Endothelial cell of umbilical vein (primary cell): ENCODE results near the gene ADA. TPM values are rescaled to one million over a fixed set of nuclear protein-coding genes. Genes with fewer than 3 reads are reported as not detected.

Experiments used
- BruUV-seq: library from RNA; stranded (reverse); fragments of 400-500 nt; replicated peaks from 2 replicates; lab custom pipeline; 2021; lab: Mats Ljungman, UMichigan
- CTCF ChIA-PET: fragments of 300-600, 350-600 bp; sonication (Branson Sonifier 250); formaldehyde crosslinking; loops from one replicate; lab custom pipeline; 2021; ENCODE audit warnings: antibody characterized with exemption, inconsistent platforms; lab: Charles Lee
- POLR2A ChIA-PET: fragments of 300-600, 350-600 bp; sonication (Branson Sonifier 250); formaldehyde crosslinking; loops from one replicate; lab custom pipeline; 2021; ENCODE audit warnings: antibody characterized with exemption, inconsistent platforms; lab: Charles Lee
- DNase-seq: peaks from one replicate; pipeline ENCODE4 v3.0.0-alpha.2; 2011; ENCODE audit warnings: low read depth, low spot score
- FAIRE-seq: peaks from 2 replicates; lab custom pipeline; 2011; peaks lifted over from hg19 to GRCh38; lab: Jason Lieb, UNC
- H2AFZ ChIP-seq: 2 replicates; pipeline ENCODE4 v1.6.0; 2012; ENCODE audit warnings: low read depth, low read length, control low read depth, inconsistent platforms
- H3K27ac ChIP-seq: 2 replicates; pipeline ENCODE4 v1.5.1; 2011; ENCODE audit warnings: low read depth, mild to moderate bottlenecking, control low read depth, low read length, moderate library complexity; ENCODE audit not compliant: insufficient read depth
- H3K27me3 ChIP-seq, 2 experiments: 2 replicates each; pipeline versions ENCODE4 v1.6.0 to v1.6.1; 2011; ENCODE audit warnings: low read length in 2 of 2, mixed read lengths in 1 of 2; ENCODE audit not compliant: control insufficient read depth in 2 of 2, insufficient read depth in 2 of 2
- H3K36me3 ChIP-seq, 2 experiments: 2 replicates in 1 of 2; 3 replicates in 1 of 2; pipeline ENCODE4 v1.5.1; 2011; ENCODE audit warnings: low read length in 2 of 2, mild to moderate bottlenecking in 1 of 2, moderate library complexity in 1 of 2; ENCODE audit not compliant: control insufficient read depth in 2 of 2, insufficient read depth in 2 of 2; ENCODE audit errors: extremely low read depth in 1 of 2
- H3K4me1 ChIP-seq: 3 replicates; pipeline ENCODE4 v1.5.1; 2011; ENCODE audit warnings: mild to moderate bottlenecking, low read length; ENCODE audit not compliant: control insufficient read depth, insufficient read depth; ENCODE audit errors: extremely low read depth
- H3K4me2 ChIP-seq: 2 replicates; pipeline ENCODE4 v1.6.1; 2011; ENCODE audit warnings: low read length, control low read depth, mixed read lengths; ENCODE audit not compliant: insufficient read depth
- H3K4me3 ChIP-seq, 3 experiments: fragments of 200-600 bp in 1 of 3; sonication (generic), shearing (Covaris generic) in 1 of 3; replicated peaks in 1 of 3; 2 replicates each; pipeline ENCODE4 v1.5.1; 2011 to 2016; ENCODE audit warnings: control low read depth in 3 of 3, low read length in 3 of 3, mild to moderate bottlenecking in 2 of 3, inconsistent platforms in 1 of 3, low read depth in 1 of 3, moderate library complexity in 1 of 3; ENCODE audit not compliant: insufficient read depth in 1 of 3
- H3K79me2 ChIP-seq: 2 replicates; pipeline ENCODE4 v1.6.0; 2012; ENCODE audit warnings: low read length, inconsistent platforms; ENCODE audit not compliant: control insufficient read depth, insufficient read depth
- H3K9ac ChIP-seq: replicated peaks from 2 replicates; pipeline ENCODE3; 2011; ENCODE audit warnings: low read length, control low read depth; ENCODE audit not compliant: insufficient read depth; ENCODE audit errors: extremely low read depth
- H3K9me1 ChIP-seq: replicated peaks from 3 replicates; pipeline ENCODE4 v1.6.0; 2011; ENCODE audit warnings: mild to moderate bottlenecking, low read length; ENCODE audit not compliant: control insufficient read depth, insufficient read depth; ENCODE audit errors: extremely low read depth
- H3K9me3 ChIP-seq: replicated peaks from 2 replicates; pipeline ENCODE4 v1.5.1; 2012; ENCODE audit warnings: low read length, inconsistent platforms; ENCODE audit not compliant: control insufficient read depth, insufficient read depth
- H4K20me1 ChIP-seq: replicated peaks from 2 replicates; pipeline ENCODE3; 2011; ENCODE audit warnings: mild to moderate bottlenecking, low read length; ENCODE audit not compliant: control insufficient read depth, insufficient read depth; ENCODE audit errors: extremely low read depth
- CTCF ChIP-seq, 2 donors: IDR thresholded peaks; 1 replicate in 1 of 2; 2 replicates in 1 of 2; pipeline ENCODE4 v1.5.1; 2011; ENCODE audit warnings: low read length in 2 of 2, mild to moderate bottlenecking in 2 of 2, moderate library complexity in 2 of 2, control low read depth in 1 of 2, inconsistent platforms in 1 of 2, low read depth in 1 of 2; ENCODE audit not compliant: insufficient read depth in 1 of 2; ENCODE audit errors: extremely low read depth in 1 of 2
- FOS ChIP-seq: IDR thresholded peaks from 2 replicates; pipeline ENCODE4 v1.6.1; 2011; ENCODE audit warnings: mild to moderate bottlenecking, low read length, moderate library complexity, borderline replicate concordance; ENCODE audit not compliant: insufficient read depth
- GATA2 ChIP-seq: IDR thresholded peaks from 2 replicates; pipeline ENCODE4 v1.7.0; 2011; ENCODE audit warnings: low read depth, mild to moderate bottlenecking, moderate library complexity, mixed read lengths, low read length; ENCODE audit not compliant: insufficient read length, insufficient read depth
- MAX ChIP-seq: IDR thresholded peaks from 2 replicates; pipeline ENCODE4 v1.6.1; 2011; ENCODE audit not compliant: insufficient read depth, insufficient read length
- MYC ChIP-seq: IDR thresholded peaks from one replicate; pipeline ENCODE4 v1.6.1; 2011; ENCODE audit warnings: mild to moderate bottlenecking, low read depth, low read length
- POLR2A ChIP-seq: IDR thresholded peaks from 2 replicates; pipeline ENCODE4 v1.6.1; 2012; ENCODE audit warnings: low read depth, mild to moderate bottlenecking, control low read depth, low read length
- dilution Hi-C: fragments of 300-500 bp; cut with MboI; formaldehyde crosslinking; loops from one replicate; pipeline ENCODE4 v1.15.0; 2019; ENCODE audit warnings: low sequenced_read_pairs; ENCODE audit not compliant: extremely low pct_ligation_motif_present
- intact Hi-C: fragments of 100-400 bp; cut with micrococcal nuclease; formaldehyde crosslinking; loops from one replicate; pipeline ENCODE4 v1.10.0; 2022
- polyA plus RNA-seq, 4 experiments: library from polyadenylated mRNA; depleted of rRNA in 3 of 4; stranded (reverse) in 3 of 4; unstranded in 1 of 4; fragments of >200 nt; gene quantifications; 2 replicates each; pipeline versions ENCODE4 v1.2.1 to v1.2.3, GENCODE V29; 2011 to 2012; ENCODE audit warnings: missing spikeins in 1 of 4
- total RNA-seq: library from RNA; stranded (reverse); gene quantifications from 2 replicates; pipeline ENCODE4 v1.2.3, GENCODE V29; 2021

ADA gene
- total and polyA plus RNA-seq, 2 donors (not counting 3 experiments of a cell fraction or from before 2014, with no cell fraction given): 26.3 to 33.1 TPM

GRCh38 chr20:44573501-44573869 lies 78.0 kb downstream of the ADA start:
- H3K4me2 ChIP-seq: no peak overlapping the region
- H3K4me3 ChIP-seq: no peak overlapping the region
- no peak overlapping the region for H3K9ac ChIP-seq
- H3K36me3 ChIP-seq: no peaks in the 10 kb centered on the region
- peaks cover 9% of the 10 kb centered on the region for H3K79me2 ChIP-seq
- POLR2A ChIA-PET: no interaction called here
- FAIRE-seq (no peak), DNase-seq (no peak)
- intact Hi-C loops (loop anchor here (1.0 to 2.0 kb wide), 3 partner anchors 10 to 41 kb away; no protein-coding TSS in a partner anchor), dilution Hi-C loops (no loop called here)
- H3K27me3 ChIP-seq: no peaks in the 10 kb centered on the region
- no peak overlapping the region for H3K27ac ChIP-seq
- no peak overlapping the region for H2AFZ ChIP-seq
- no peaks in the 10 kb centered on the region for H3K9me3 ChIP-seq
- no peaks in the 10 kb centered on the region for H3K9me1 ChIP-seq
- TF ChIP-seq GATA2 (no peak), POLR2A (no peak), CTCF (IDR thresholded peaks at IDR 0.05; ENCODE audit: extremely low read depth in 1 of 2, insufficient read depth in 1 of 2, low read depth in 1 of 2, low read length in 2 of 2) (no peak), MYC (no peak), MAX (no peak), FOS (no peak)
- H3K4me1 ChIP-seq: peaks cover 25% of the 10 kb centered on the region
- no peaks in the 10 kb centered on the region for H4K20me1 ChIP-seq
- CTCF ChIA-PET: interaction anchor here (0.8 to 1.2 kb wide), 3 partner anchors 13 to 27 kb away, joined by 3 to 4 read pairs (median 3); no protein-coding TSS in a partner anchor
- BruUV-seq: no TSS peak
